Measurements from ENCODE around the gene SORL1.

Gene SORL1

GRCh38 chr11:121451178-121451985 is 732 bp upstream of the SORL1 start:
- H3K27ac Mint-ChIP-seq: peak overlapping the region; percentile 86 to 88
- H3K9me3 Mint-ChIP-seq: no peaks in the 10 kb centered on the region
- H3K27me3 Mint-ChIP-seq: no peaks in the 10 kb centered on the region
- ATAC-seq (replicated peaks): peak; percentile 7
- H3K36me3 Mint-ChIP-seq (ENCODE audit: insufficient read depth): peaks cover 20% of the 10 kb centered on the region
- peak; percentile 10 to 13 (median 10) for DNase-seq
- H3K4me1 Mint-ChIP-seq (ENCODE audit: low read depth in 2 of 2): peaks cover 63 to 84% of the 10 kb centered on the region in 2 donors
- peak overlapping the region; percentile 97 to 99 for H3K4me3 Mint-ChIP-seq

GRCh38 chr11:121452609-121453150 is 566 bp downstream of the SORL1 start, which contains the start of gene SORL1-AS1:
Gene SORL1-AS1 (minus strand): TSS chr11:121452967.
- Mint-ChIP-seq H3K4me1 (ENCODE audit: low read depth in 2 of 2) (peaks cover 73 to 88% of the 10 kb centered on the region in 2 donors), H3K36me3 (ENCODE audit: insufficient read depth) (peaks cover 26% of the 10 kb centered on the region), H3K9me3 (no peaks in the 10 kb centered on the region), H3K27me3 (no peaks in the 10 kb centered on the region), H3K27ac (peak within 1 kb of the TSS; percentile 95 to 98), H3K4me3 (peak within 1 kb of the TSS; percentile 97 to 99)
- DNase-seq (peak; percentile 41 to 54 (median 43)), ATAC-seq (replicated peaks) (peak; percentile 64)

GRCh38 chr11:121453589-121454299 is 1.6 kb downstream of the SORL1 start:
- no peak for ATAC-seq (replicated peaks)
- no peaks in the 10 kb centered on the region for H3K27me3 Mint-ChIP-seq
- H3K27ac Mint-ChIP-seq: peak overlapping the region; percentile 95 to 98
- peaks cover 30% of the 10 kb centered on the region for H3K36me3 Mint-ChIP-seq (ENCODE audit: insufficient read depth)
- H3K4me1 Mint-ChIP-seq (ENCODE audit: low read depth in 2 of 2): peaks cover 73 to 87% of the 10 kb centered on the region in 2 donors
- H3K4me3 Mint-ChIP-seq: peak overlapping the region; percentile 97 to 99
- no peak for DNase-seq
- H3K9me3 Mint-ChIP-seq: no peaks in the 10 kb centered on the region

- Mint-ChIP-seq H3K4me1 (ENCODE audit: low read depth in 2 of 2) (peaks cover 74 to 88% of the 10 kb centered on the region in 2 donors), H3K27ac (peak overlapping the region; percentile 95 to 98), H3K27me3 (no peaks in the 10 kb centered on the region), H3K9me3 (no peaks in the 10 kb centered on the region), H3K36me3 (ENCODE audit: insufficient read depth) (peaks cover 30% of the 10 kb centered on the region), H3K4me3 (peak overlapping the region; percentile 97 to 99)
- DNase-seq: no peak
- no peak for ATAC-seq (replicated peaks)
Measured at GRCh38 chr11:121455115-121455514, 3.0 kb downstream of the SORL1 start.

- Mint-ChIP-seq H3K4me1 (ENCODE audit: low read depth in 2 of 2) (peaks cover 68 to 87% of the 10 kb centered on the region in 2 donors), H3K4me3 (peak overlapping the region; percentile 45 to 99), H3K27me3 (no peaks in the 10 kb centered on the region), H3K36me3 (ENCODE audit: insufficient read depth) (peaks cover 29% of the 10 kb centered on the region), H3K9me3 (no peaks in the 10 kb centered on the region), H3K27ac (peak overlapping the region; percentile 95 to 98)
- DNase-seq (no peak), ATAC-seq (replicated peaks) (no peak)
Measured at GRCh38 chr11:121456151-121456550, 4.0 kb downstream of the SORL1 start.

- Mint-ChIP-seq H3K4me3 (peak overlapping the region; percentile 18 to 41), H3K9me3 (no peaks in the 10 kb centered on the region), H3K27ac (peak overlapping the region; percentile 95 to 98), H3K27me3 (no peaks in the 10 kb centered on the region), H3K36me3 (ENCODE audit: insufficient read depth) (peaks cover 25% of the 10 kb centered on the region), H3K4me1 (ENCODE audit: low read depth in 2 of 2) (peaks cover 72 to 90% of the 10 kb centered on the region in 2 donors)
- ATAC-seq (replicated peaks) (no peak), DNase-seq (no peak)
Measured at GRCh38 chr11:121456816-121457431, 4.8 kb downstream of the SORL1 start.

GRCh38 chr11:121458551-121458950 is 6.4 kb downstream of the SORL1 start:
- Mint-ChIP-seq H3K36me3 (ENCODE audit: insufficient read depth) (peaks cover 20% of the 10 kb centered on the region), H3K27ac (peak overlapping the region; percentile 95 to 98)

GRCh38 chr11:121459413-121460017 is 7.4 kb downstream of the SORL1 start:
- peaks cover 18% of the 10 kb centered on the region for H3K36me3 Mint-ChIP-seq (ENCODE audit: insufficient read depth)
- ATAC-seq (replicated peaks): peak; percentile 49
- peaks cover 83 to 97% of the 10 kb centered on the region in 2 donors for H3K4me1 Mint-ChIP-seq (ENCODE audit: low read depth in 2 of 2)
- no peaks in the 10 kb centered on the region for H3K9me3 Mint-ChIP-seq
- peak overlapping the region; percentile 91 to 95 for H3K27ac Mint-ChIP-seq
- H3K4me3 Mint-ChIP-seq: peak overlapping the region; percentile 25 to 44
- peak in 2 of 3 experiments; percentile 21 for DNase-seq
- H3K27me3 Mint-ChIP-seq: no peaks in the 10 kb centered on the region

More at GRCh38 chr11:121458551-121458950, 6.4 kb downstream of the SORL1 start:
- H3K27me3 Mint-ChIP-seq: no peaks in the 10 kb centered on the region
- DNase-seq (no peak), ATAC-seq (replicated peaks) (no peak)
- peaks cover 82 to 97% of the 10 kb centered on the region in 2 donors for H3K4me1 Mint-ChIP-seq (ENCODE audit: low read depth in 2 of 2)
- H3K9me3 Mint-ChIP-seq: no peaks in the 10 kb centered on the region
- peak overlapping the region; percentile 35 to 41 for H3K4me3 Mint-ChIP-seq

- Mint-ChIP-seq H3K27me3 (no peaks in the 10 kb centered on the region), H3K9me3 (no peaks in the 10 kb centered on the region), H3K36me3 (ENCODE audit: insufficient read depth) (peaks cover 22% of the 10 kb centered on the region), H3K27ac (peak overlapping the region; percentile 91 to 95), H3K4me3 (peak overlapping the region; percentile 23 to 82), H3K4me1 (ENCODE audit: low read depth in 2 of 2) (peaks cover 83 to 98% of the 10 kb centered on the region in 2 donors)
- ATAC-seq (replicated peaks) (no peak), DNase-seq (no peak)
Measured at GRCh38 chr11:121460941-121461514, 8.9 kb downstream of the SORL1 start.

- Mint-ChIP-seq H3K36me3 (ENCODE audit: insufficient read depth) (peaks cover 22% of the 10 kb centered on the region), H3K4me1 (ENCODE audit: low read depth in 2 of 2) (peaks cover 84 to 95% of the 10 kb centered on the region in 2 donors), H3K27ac (peak overlapping the region; percentile 91 to 95), H3K4me3 (peak overlapping the region; percentile 23 to 82), H3K9me3 (no peaks in the 10 kb centered on the region), H3K27me3 (no peaks in the 10 kb centered on the region)
- DNase-seq (no peak), ATAC-seq (replicated peaks) (no peak)
Measured at GRCh38 chr11:121461843-121462242, 9.7 kb downstream of the SORL1 start.

- Mint-ChIP-seq H3K27me3 (no peaks in the 10 kb centered on the region), H3K36me3 (ENCODE audit: insufficient read depth) (peaks cover 15% of the 10 kb centered on the region), H3K4me3 (peak overlapping the region; percentile 76 to 82), H3K4me1 (ENCODE audit: low read depth in 2 of 2) (peaks cover 86 to 95% of the 10 kb centered on the region in 2 donors), H3K9me3 (no peaks in the 10 kb centered on the region), H3K27ac (peak overlapping the region; percentile 91 to 95)
- DNase-seq: no peak
- ATAC-seq (replicated peaks): no peak
Measured at GRCh38 chr11:121463689-121464335, 11.7 kb downstream of the SORL1 start.

- peak; percentile 62 to 68 (median 67) for DNase-seq
- ATAC-seq (replicated peaks): peak; percentile 69
- H3K9me3 Mint-ChIP-seq: no peaks in the 10 kb centered on the region
- peak overlapping the region; percentile 91 to 95 for H3K27ac Mint-ChIP-seq
- peaks cover 86 to 95% of the 10 kb centered on the region in 2 donors for H3K4me1 Mint-ChIP-seq (ENCODE audit: low read depth in 2 of 2)
- peak overlapping the region; percentile 76 to 82 for H3K4me3 Mint-ChIP-seq
- H3K27me3 Mint-ChIP-seq: no peaks in the 10 kb centered on the region
- H3K36me3 Mint-ChIP-seq (ENCODE audit: insufficient read depth): peaks cover 18% of the 10 kb centered on the region
Measured at GRCh38 chr11:121464352-121464946, 12.3 kb downstream of the SORL1 start.
